Measurements from ENCODE around the gene HLCS.

The HLCS gene

GRCh38 chr21:36807422-36807928, 159.0 kb downstream of the HLCS start:
- no peaks in the 10 kb centered on the region for H3K27me3 ChIP-seq (ENCODE audit: insufficient read depth, low read depth)
- no peaks in the 10 kb centered on the region for H3K79me2 ChIP-seq (ENCODE audit: insufficient read depth, low read depth)
- no peak overlapping the region for H3K27ac ChIP-seq
- H3K4me1 ChIP-seq (ENCODE audit: low read depth, poor library complexity, severe bottlenecking), result no peaks in the 10 kb centered on the region
- H2AFZ ChIP-seq (ENCODE audit: low read depth), result no peak overlapping the region
- no peak overlapping the region for H3K9ac ChIP-seq
- H4K20me1 ChIP-seq (ENCODE audit: insufficient read depth), result no peaks in the 10 kb centered on the region
- no peaks in the 10 kb centered on the region for H3K36me3 ChIP-seq (ENCODE audit: insufficient read depth)
- no peak for TF ChIP-seq CTCF (conservative IDR thresholded peaks at IDR 0.05; ENCODE audit: low read depth, low read length)
- no peak overlapping the region for H3K4me3 ChIP-seq (IDR thresholded peaks at IDR 0.05; ENCODE audit: insufficient read depth, low read depth, low read length)
- H3K4me2 ChIP-seq, result no peak overlapping the region

GRCh38 chr21:36806103-36806502, 160.4 kb downstream of the HLCS start:
- no peak overlapping the region for H3K4me3 ChIP-seq (IDR thresholded peaks at IDR 0.05; ENCODE audit: insufficient read depth, low read depth, low read length)
- H2AFZ ChIP-seq (ENCODE audit: low read depth), result no peak overlapping the region
- no peak overlapping the region for H3K27ac ChIP-seq
- H3K36me3 ChIP-seq (ENCODE audit: insufficient read depth), result no peaks in the 10 kb centered on the region
- H3K9ac ChIP-seq, result no peak overlapping the region
- no peaks in the 10 kb centered on the region for H3K4me1 ChIP-seq (ENCODE audit: low read depth, poor library complexity, severe bottlenecking)
- TF ChIP-seq CTCF (conservative IDR thresholded peaks at IDR 0.05; ENCODE audit: low read depth, low read length), result no peak
- no peaks in the 10 kb centered on the region for H3K79me2 ChIP-seq (ENCODE audit: insufficient read depth, low read depth)
- H3K4me2 ChIP-seq, result no peak overlapping the region
- H3K27me3 ChIP-seq (ENCODE audit: insufficient read depth, low read depth), result no peaks in the 10 kb centered on the region
- H4K20me1 ChIP-seq (ENCODE audit: insufficient read depth), result no peaks in the 10 kb centered on the region

- H3K4me3 ChIP-seq (IDR thresholded peaks at IDR 0.05; ENCODE audit: insufficient read depth, low read depth, low read length), result no peak overlapping the region
- H3K36me3 ChIP-seq (ENCODE audit: insufficient read depth), result no peaks in the 10 kb centered on the region
- H3K27me3 ChIP-seq (ENCODE audit: insufficient read depth, low read depth), result no peaks in the 10 kb centered on the region
- H3K9ac ChIP-seq, result no peak overlapping the region
- H3K27ac ChIP-seq, result no peak overlapping the region
- H3K79me2 ChIP-seq (ENCODE audit: insufficient read depth, low read depth), result no peaks in the 10 kb centered on the region
- H3K4me2 ChIP-seq, result no peak overlapping the region
- H4K20me1 ChIP-seq (ENCODE audit: insufficient read depth), result no peaks in the 10 kb centered on the region
- H3K4me1 ChIP-seq (ENCODE audit: low read depth, poor library complexity, severe bottlenecking), result no peaks in the 10 kb centered on the region
- TF ChIP-seq CTCF (conservative IDR thresholded peaks at IDR 0.05; ENCODE audit: low read depth, low read length), result no peak
- H2AFZ ChIP-seq (ENCODE audit: low read depth), result no peak overlapping the region
Measured at GRCh38 chr21:36804874-36805611, 161.4 kb downstream of the HLCS start.

GRCh38 chr21:36803816-36804439, 162.5 kb downstream of the HLCS start:
- H2AFZ ChIP-seq (ENCODE audit: low read depth), result no peak overlapping the region
- no peaks in the 10 kb centered on the region for H3K4me1 ChIP-seq (ENCODE audit: low read depth, poor library complexity, severe bottlenecking)
- no peak for TF ChIP-seq CTCF (conservative IDR thresholded peaks at IDR 0.05; ENCODE audit: low read depth, low read length)
- H3K4me3 ChIP-seq (IDR thresholded peaks at IDR 0.05; ENCODE audit: insufficient read depth, low read depth, low read length), result no peak overlapping the region
- no peaks in the 10 kb centered on the region for H3K27me3 ChIP-seq (ENCODE audit: insufficient read depth, low read depth)
- no peaks in the 10 kb centered on the region for H4K20me1 ChIP-seq (ENCODE audit: insufficient read depth)
- H3K79me2 ChIP-seq (ENCODE audit: insufficient read depth, low read depth), result no peaks in the 10 kb centered on the region
- no peak overlapping the region for H3K4me2 ChIP-seq
- H3K36me3 ChIP-seq (ENCODE audit: insufficient read depth), result no peaks in the 10 kb centered on the region
- no peak overlapping the region for H3K27ac ChIP-seq
- H3K9ac ChIP-seq, result no peak overlapping the region
